Vagina (tissue), 2 donors: ENCODE results near the gene CIB2. TPM values are rescaled to one million over a fixed set of nuclear protein-coding genes. Genes with fewer than 3 reads are reported as not detected.

ENCODE experiments used
- DNase-seq, 2 donors: peaks; one replicate each; pipeline ENCODE4 v3.0.0-alpha.2; 2017; ENCODE audit errors: extremely low spot score in 2 of 2
- H3K27ac ChIP-seq: fragments of 200-600 bp; sonication (generic); one replicate; pipeline ENCODE4 v1.5.1; 2019
- H3K27me3 ChIP-seq: fragments of 200-600 bp; sonication (generic); one replicate; pipeline ENCODE4 v1.5.1; 2019
- H3K36me3 ChIP-seq, 2 donors: fragments of 200-600 bp; sonication (generic); one replicate each; pipeline ENCODE4 v1.5.1; 2017 to 2019
- H3K4me1 ChIP-seq: fragments of 200-600 bp; sonication (generic); one replicate; pipeline ENCODE4 v1.5.1; 2019
- H3K4me3 ChIP-seq, 2 donors: fragments of 200-600 bp; sonication (generic); 1 replicate in 1 of 2; 2 replicates in 1 of 2; pipeline ENCODE4 v1.5.1; 2016 to 2019
- H3K9me3 ChIP-seq: fragments of 200-600 bp; sonication (generic); one replicate; pipeline ENCODE4 v1.5.1; 2019
- CTCF ChIP-seq, 3 experiments: fragments of 450-650 bp in 2 of 3; fragments of 200-600 bp in 1 of 3; sonication (generic) in 1 of 3; IDR thresholded peaks; one replicate each; pipeline ENCODE4 v1.5.1; 2017 to 2019; ENCODE audit warnings: antibody characterized with exemption in 3 of 3, mild to moderate bottlenecking in 2 of 3, moderate library complexity in 2 of 3
- POLR2A ChIP-seq, 2 donors: fragments of 450-650 bp; IDR thresholded peaks; one replicate each; pipeline ENCODE4 v1.6.1; 2017; ENCODE audit warnings: antibody characterized with exemption in 2 of 2, mild to moderate bottlenecking in 2 of 2, moderate library complexity in 2 of 2
- POLR2AphosphoS5 ChIP-seq, 2 donors: sonication (generic); formaldehyde crosslinking; IDR thresholded peaks; one replicate each; pipeline ENCODE4 v1.9.0; 2017; ENCODE audit warnings: antibody characterized with exemption in 2 of 2, mild to moderate bottlenecking in 2 of 2, low read depth in 1 of 2; ENCODE audit not compliant: insufficient read depth in 1 of 2
- intact Hi-C: fragments of 100-400 bp; cut with DNase I; formaldehyde crosslinking; loops from one replicate; pipeline ENCODE4 v1.15.1; 2023
- total RNA-seq: library from RNA; depleted of rRNA; stranded (reverse); fragments of >200 nt; gene quantifications from one replicate; pipeline ENCODE4 v1.2.3, GENCODE V29; 2016

Gene CIB2
- total RNA-seq, 1 donor from 2014 or later: 13.0 TPM

- H3K36me3 ChIP-seq: no peaks in the 10 kb centered on the region
- no peaks in the 10 kb centered on the region for H3K9me3 ChIP-seq
- H3K4me3 ChIP-seq: peak overlapping the region; percentile 62 to 82
- peaks cover 37% of the 10 kb centered on the region for H3K4me1 ChIP-seq
- peak overlapping the region; percentile 81 for H3K27ac ChIP-seq
- TF ChIP-seq POLR2AphosphoS5 (IDR thresholded peaks at IDR 0.05; ENCODE audit: insufficient read depth in 1 of 2, low read depth in 1 of 2) (no peak), POLR2A (IDR thresholded peaks at IDR 0.05) (no peak), CTCF (IDR thresholded peaks at IDR 0.05) (no peak)
- intact Hi-C loops: no loop called here
- no peaks in the 10 kb centered on the region for H3K27me3 ChIP-seq
- DNase-seq: no peak
Observed at GRCh38 chr15:78149805-78150751, 18.8 kb upstream of the CIB2 start.

- intact Hi-C loops: no loop called here
- Histone ChIP-seq H3K4me1 (peaks cover 29% of the 10 kb centered on the region), H3K27ac (peak within 1 kb of the TSS; percentile 81), H3K4me3 (peak within 1 kb of the TSS; percentile 62 to 82), H3K36me3 (no peaks in the 10 kb centered on the region), H3K27me3 (no peaks in the 10 kb centered on the region), H3K9me3 (no peaks in the 10 kb centered on the region)
- DNase-seq: peak; percentile 96 to 99
- peak; percentile 77 to 80 for TF ChIP-seq POLR2AphosphoS5 (IDR thresholded peaks at IDR 0.05; ENCODE audit: insufficient read depth in 1 of 2, low read depth in 1 of 2)
- TF ChIP-seq POLR2A (IDR thresholded peaks at IDR 0.05): peak in 1 of 2 donors; percentile 87
- no peak for TF ChIP-seq CTCF (IDR thresholded peaks at IDR 0.05)
Observed at GRCh38 chr15:78149068-78149804, 18.0 kb upstream of the CIB2 start, which contains the start of gene IDH3A. IDH3A (plus strand) TSS chr15:78149362; CDS start chr15:78149404, 42 bp downstream.

GRCh38 chr15:78148392-78149067 is 17.3 kb upstream of the CIB2 start:
- TF ChIP-seq POLR2A (IDR thresholded peaks at IDR 0.05) (no peak), POLR2AphosphoS5 (IDR thresholded peaks at IDR 0.05; ENCODE audit: insufficient read depth in 1 of 2, low read depth in 1 of 2) (no peak), CTCF (IDR thresholded peaks at IDR 0.05) (no peak)
- peaks cover 29% of the 10 kb centered on the region for H3K4me1 ChIP-seq
- H3K4me3 ChIP-seq: peak overlapping the region; percentile 62 to 82
- H3K36me3 ChIP-seq: no peaks in the 10 kb centered on the region
- no peak for DNase-seq
- intact Hi-C loops: no loop called here
- no peaks in the 10 kb centered on the region for H3K9me3 ChIP-seq
- peak overlapping the region; percentile 81 for H3K27ac ChIP-seq
- no peaks in the 10 kb centered on the region for H3K27me3 ChIP-seq

- no peak for DNase-seq
- no peak overlapping the region for H3K27ac ChIP-seq
- H3K4me3 ChIP-seq: no peak overlapping the region
- H3K4me1 ChIP-seq: peaks cover 29% of the 10 kb centered on the region
- no peak for TF ChIP-seq POLR2AphosphoS5 (IDR thresholded peaks at IDR 0.05; ENCODE audit: insufficient read depth in 1 of 2, low read depth in 1 of 2)
- TF ChIP-seq CTCF (IDR thresholded peaks at IDR 0.05): no peak
- TF ChIP-seq POLR2A (IDR thresholded peaks at IDR 0.05): no peak
- H3K36me3 ChIP-seq: no peaks in the 10 kb centered on the region
- H3K9me3 ChIP-seq: no peaks in the 10 kb centered on the region
- intact Hi-C loops: no loop called here
- H3K27me3 ChIP-seq: no peaks in the 10 kb centered on the region
Observed at GRCh38 chr15:78147566-78147965, 16.3 kb upstream of the CIB2 start.
